ENCODE measurements around the gene PRKD1.

Gene PRKD1

DNA sequence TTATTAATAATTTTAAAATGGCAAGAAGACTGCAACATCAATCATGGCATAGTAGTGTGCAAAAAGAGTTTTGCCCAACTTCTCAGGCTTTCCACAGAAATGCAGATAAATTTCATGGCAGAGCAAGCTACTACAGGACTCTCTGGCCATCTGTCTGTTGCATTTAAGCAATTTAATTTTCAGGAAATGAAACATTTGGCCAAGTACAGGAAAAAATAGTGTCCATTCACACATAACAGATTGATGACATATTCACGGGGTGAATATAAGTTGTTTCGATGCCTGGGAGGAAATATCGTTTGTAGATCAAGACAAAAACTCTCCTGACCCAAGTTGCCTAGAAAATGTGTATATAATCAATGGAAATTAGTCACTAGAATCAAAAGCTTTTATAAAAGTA, 324.0 kb downstream of the PRKD1 start:
- ATAC-seq (no peak), DNase-seq (no peak)

GRCh38 chr14:29601616-29602015, 326.0 kb downstream of the PRKD1 start:
- DNase-seq (no peak), ATAC-seq (no peak)

DNA sequence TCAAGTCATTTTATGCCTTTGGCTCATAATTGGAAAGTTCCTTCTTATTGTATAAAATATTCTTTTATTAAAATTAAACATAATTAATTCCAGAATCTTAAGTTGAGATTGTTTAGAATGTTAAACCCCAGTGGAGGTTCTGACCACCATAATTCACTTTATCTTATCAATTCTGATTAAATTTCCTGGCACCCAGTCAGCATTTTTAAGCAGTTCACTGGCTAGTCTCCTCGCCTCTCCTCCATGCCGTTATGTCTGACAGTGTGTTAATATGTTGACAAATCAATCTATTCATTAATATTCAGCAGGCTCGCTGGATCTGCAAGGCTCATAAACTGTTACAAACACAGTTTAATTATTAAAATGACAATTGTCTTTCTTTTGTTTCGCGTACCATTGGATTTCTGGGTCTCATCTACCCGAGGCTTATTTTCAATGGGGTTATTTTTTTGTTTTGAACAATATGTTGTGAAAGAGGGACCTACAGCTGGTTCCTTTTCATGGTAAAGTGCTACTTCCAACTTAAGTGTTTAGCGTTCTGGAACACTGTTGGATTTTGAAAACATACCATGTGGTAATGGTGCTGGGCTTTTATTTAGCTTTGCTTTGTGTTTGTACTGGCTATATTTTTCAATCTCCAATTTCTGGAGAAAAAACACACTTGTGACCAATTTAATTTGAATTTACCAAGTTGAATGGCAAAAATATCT, 339.7 kb downstream of the PRKD1 start:
- DNase-seq, result no peak
- ATAC-seq, result no peak

- no peak for ATAC-seq
Observed at GRCh38 chr14:29587046-29587445, 340.6 kb downstream of the PRKD1 start.

DNA sequence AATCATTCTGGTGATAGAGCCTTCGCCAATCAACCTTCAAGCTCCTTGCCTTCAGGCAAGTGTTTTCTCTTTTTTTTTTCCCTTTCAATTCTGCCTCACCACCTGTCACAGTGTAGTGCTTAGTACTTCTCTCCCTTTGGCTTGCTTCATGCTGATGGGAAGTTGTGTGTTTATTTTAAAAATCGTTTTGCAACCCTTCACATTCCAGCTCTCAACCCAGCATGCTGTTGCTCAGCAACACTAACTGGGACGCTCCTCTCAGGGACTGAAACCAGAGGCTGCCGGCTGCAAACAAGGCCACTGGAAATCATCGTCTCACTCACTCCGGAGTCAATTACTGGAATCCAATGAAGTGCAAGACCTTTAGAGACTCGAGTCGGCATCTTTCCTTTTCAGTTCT, 342.7 kb downstream of the PRKD1 start:
- ATAC-seq (no peak), DNase-seq (no peak)

More at GRCh38 chr14:29587046-29587445, 340.6 kb downstream of the PRKD1 start:
- DNase-seq, result no peak

- no peak for ATAC-seq
- DNase-seq, result no peak
Observed at GRCh38 chr14:29580763-29581162, 346.9 kb downstream of the PRKD1 start.

DNA sequence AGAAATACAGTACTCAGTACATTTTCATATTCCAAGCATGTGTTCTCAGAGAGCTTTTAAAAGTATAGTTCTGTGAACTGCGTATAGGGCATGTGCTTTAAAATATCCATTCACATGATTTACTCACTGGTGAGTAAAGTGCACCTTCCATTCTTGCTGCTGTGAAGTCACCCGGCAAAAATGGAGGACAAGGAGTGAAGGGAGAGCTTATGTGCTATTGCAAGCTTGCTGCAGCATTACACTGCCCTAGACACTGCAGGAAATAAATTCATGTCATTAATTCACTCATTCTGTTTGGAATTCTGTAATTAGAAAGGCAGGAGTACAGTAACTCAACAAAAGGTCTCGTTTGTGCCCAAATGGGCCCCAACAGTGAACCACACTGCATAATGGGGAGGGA, 347.8 kb downstream of the PRKD1 start:
- no peak for ATAC-seq
- no peak for DNase-seq

GRCh38 chr14:29576927-29577326, 350.7 kb downstream of the PRKD1 start:
- DNase-seq (no peak), ATAC-seq (no peak)

GRCh38 chr14:29569194-29569593, 358.5 kb downstream of the PRKD1 start:
- ATAC-seq (no peak), DNase-seq (no peak)

DNA sequence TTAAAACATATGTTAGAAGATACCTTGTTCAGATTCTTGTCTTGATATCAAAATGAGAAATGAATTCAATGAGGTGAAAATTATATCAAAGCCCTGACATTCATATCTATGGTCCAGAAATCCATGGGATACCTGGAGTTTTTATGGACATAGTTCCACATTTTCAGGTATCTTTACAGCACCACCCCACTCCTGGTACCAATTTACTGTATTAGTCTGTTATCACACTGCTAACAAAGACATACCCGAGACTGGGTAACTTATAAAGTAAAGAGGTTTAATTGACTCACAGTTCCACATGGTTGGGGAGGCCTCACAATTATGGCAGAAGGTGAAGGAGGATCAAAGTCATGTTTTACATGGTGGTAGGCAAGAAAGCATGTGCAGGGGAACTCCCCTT, 361.5 kb downstream of the PRKD1 start:
- DNase-seq (no peak), ATAC-seq (no peak)

DNA sequence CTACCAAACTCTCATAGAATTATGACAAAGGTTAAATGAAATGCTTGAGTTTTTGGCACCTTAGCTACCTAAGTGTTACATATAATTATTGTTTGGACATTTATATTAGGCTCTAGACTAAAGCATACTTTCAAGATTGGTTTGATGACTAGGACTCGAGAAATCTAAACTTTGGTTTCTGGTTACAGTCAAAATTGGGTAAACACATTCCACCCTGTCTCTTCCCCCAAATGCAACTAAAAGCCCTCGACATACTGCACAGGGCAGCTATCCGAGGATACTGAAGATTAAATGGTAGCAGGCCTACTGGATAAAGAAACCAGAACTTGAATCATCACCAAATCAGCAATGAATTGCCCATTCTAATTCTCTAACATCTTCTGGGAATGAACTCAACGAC, 369.1 kb downstream of the PRKD1 start:
- DNase-seq, result no peak
- ATAC-seq, result no peak

GRCh38 chr14:29554335-29554734, 373.3 kb downstream of the PRKD1 start:
- ATAC-seq, result no peak

GRCh38 chr14:29553427-29553826, 374.2 kb downstream of the PRKD1 start:
- no peak for DNase-seq
- ATAC-seq, result no peak

More at GRCh38 chr14:29554335-29554734, 373.3 kb downstream of the PRKD1 start:
- DNase-seq, result no peak

DNA sequence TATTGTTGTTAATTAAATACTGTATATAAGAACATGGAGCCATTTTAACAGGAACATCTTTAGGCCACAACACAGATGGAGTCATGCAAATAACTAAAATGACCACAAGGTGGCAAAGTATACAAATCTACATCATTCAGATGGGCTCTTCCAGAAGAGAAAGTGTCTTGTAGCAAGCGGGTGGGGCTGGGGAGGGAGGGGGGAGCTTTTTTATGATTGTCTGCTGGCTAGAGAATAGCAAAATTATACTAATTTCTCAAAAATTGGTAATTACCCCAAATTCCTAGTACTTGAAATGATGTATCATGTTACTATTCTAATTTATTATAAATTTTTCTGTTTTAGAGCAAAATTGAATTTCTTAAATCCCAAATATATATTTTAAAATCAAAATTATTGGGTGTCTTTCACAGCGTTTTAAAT, 378.7 kb downstream of the PRKD1 start:
- ATAC-seq (no peak), DNase-seq (no peak)

DNA sequence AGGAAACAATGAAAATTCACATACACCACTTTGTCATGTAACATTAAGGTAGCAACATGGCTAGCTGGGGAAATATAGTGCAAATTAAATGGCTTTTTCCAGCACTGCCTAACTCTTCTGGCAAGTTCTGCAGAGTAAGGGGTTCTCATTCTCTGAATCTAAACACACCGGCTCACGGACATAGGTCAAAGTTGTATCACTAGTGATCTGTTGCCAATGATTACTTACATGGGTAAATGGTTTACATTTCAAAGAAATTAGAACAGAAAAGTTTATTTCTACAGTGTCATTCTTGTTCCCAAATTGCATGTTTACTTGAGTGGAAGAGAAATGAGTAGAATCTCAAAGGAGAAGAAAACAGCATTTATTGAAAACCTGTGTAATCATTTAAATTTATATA, 381.9 kb downstream of the PRKD1 start:
- DNase-seq (no peak), ATAC-seq (no peak)

GRCh38 chr14:29536886-29537511, 390.6 kb downstream of the PRKD1 start:
- ATAC-seq (no peak), DNase-seq (no peak)

- no peak for DNase-seq
Observed at GRCh38 chr14:29529418-29529817, 398.2 kb downstream of the PRKD1 start.

DNA sequence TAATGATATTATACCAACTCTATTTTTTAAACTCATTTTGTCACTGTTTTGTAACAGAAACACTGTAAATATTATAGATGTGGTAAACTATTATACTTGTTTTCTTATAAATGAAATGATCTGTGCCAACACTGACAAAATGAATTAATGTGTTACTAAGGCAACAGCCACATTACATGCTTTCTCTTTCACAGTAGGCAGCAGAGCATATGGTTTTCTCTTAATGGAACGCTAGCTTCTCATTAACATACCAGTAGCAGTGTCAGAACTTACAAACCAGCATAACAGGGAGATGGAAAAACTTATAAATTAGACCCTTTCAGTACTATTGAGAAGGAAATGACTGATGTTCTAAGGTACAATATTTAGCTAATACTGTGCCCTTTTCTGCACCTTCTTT, 398.8 kb downstream of the PRKD1 start:
- DNase-seq (no peak), ATAC-seq (no peak)

More at GRCh38 chr14:29529418-29529817, 398.2 kb downstream of the PRKD1 start:
- no peak for ATAC-seq

DNA sequence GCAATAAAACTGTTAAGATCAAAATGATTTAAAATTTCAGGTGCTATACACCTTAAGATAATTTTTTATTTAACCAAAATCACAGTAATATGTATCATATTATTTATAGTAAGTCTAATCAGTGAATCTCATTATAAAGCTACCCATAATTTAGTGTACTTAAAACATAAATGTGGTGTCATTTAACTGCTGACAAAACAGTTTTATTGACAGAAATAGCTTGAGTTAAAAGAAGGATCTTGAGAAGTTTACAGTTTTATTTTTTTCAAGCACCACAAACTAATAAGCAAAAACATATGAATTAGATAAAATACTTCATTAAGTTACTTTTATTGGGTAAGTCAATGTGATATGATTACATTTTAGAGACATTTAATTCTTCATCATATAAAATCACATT, 400.4 kb downstream of the PRKD1 start:
- no peak for DNase-seq
- no peak for ATAC-seq

Data from stimulated activated naive CD8-positive, alpha-beta T cell treated with anti-CD3 and anti-CD28 coated beads, Interleukin-15, Interleukin-2, amounts not matched to agents 100 U/mL and 50 U/mL, for 24 hours (primary cell).